DOHH2 (cell line): ENCODE data around the gene HFE.

Experiments
- EZH2phosphoT487 ChIP-seq: fragments of 200-600 bp; sonication (generic); IDR thresholded peaks from 2 replicates; pipeline ENCODE4 v1.6.1; 2017; ENCODE audit warnings: borderline replicate concordance, mild to moderate bottlenecking, antibody characterized with exemption, low read length, moderate library complexity, mixed read lengths
- TF ChIP-seq, protein P1 (sequence below): fragments of 200-600 bp; sonication (generic); IDR thresholded peaks from one replicate; pipeline ENCODE4 v1.5.1; 2014; ENCODE audit warnings: antibody characterized with exemption, mild to moderate bottlenecking, low read depth, low read length; ENCODE audit not compliant: poor library complexity, severe bottlenecking

GRCh38 chr6:26129656-26130055 is 42.4 kb downstream of the HFE start:
- TF ChIP-seq, protein P1, sequence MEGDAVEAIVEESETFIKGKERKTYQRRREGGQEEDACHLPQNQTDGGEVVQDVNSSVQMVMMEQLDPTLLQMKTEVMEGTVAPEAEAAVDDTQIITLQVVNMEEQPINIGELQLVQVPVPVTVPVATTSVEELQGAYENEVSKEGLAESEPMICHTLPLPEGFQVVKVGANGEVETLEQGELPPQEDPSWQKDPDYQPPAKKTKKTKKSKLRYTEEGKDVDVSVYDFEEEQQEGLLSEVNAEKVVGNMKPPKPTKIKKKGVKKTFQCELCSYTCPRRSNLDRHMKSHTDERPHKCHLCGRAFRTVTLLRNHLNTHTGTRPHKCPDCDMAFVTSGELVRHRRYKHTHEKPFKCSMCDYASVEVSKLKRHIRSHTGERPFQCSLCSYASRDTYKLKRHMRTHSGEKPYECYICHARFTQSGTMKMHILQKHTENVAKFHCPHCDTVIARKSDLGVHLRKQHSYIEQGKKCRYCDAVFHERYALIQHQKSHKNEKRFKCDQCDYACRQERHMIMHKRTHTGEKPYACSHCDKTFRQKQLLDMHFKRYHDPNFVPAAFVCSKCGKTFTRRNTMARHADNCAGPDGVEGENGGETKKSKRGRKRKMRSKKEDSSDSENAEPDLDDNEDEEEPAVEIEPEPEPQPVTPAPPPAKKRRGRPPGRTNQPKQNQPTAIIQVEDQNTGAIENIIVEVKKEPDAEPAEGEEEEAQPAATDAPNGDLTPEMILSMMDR = no peak
- no peak for TF ChIP-seq EZH2phosphoT487
